ENCODE results near the gene TANC2.

Gene TANC2

GRCh38 chr17:63001689-63002394 is 35.8 kb downstream of the TANC2 start:
- no peak for DNase-seq (ENCODE audit: low spot score)

DNA sequence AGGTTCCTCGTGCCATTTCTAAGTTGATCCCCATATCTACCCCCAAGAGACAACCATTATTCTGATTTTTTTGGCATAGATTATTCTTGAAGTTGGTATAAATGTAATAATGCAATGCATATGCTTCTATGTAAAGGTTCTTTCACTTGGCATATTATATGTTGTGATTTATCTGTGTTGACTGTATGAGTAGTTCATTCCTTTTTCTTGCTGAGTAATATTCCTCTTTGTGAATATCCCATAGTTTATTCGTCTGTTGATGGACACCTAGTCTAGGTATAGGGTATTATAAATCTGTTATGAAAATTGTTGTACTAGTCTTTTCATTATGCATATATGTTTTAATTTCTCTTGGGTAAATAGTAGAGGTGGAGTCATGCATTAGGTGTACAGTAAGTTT is 36.6 kb downstream of the TANC2 start:
- no peak for DNase-seq (ENCODE audit: low spot score)

DNA sequence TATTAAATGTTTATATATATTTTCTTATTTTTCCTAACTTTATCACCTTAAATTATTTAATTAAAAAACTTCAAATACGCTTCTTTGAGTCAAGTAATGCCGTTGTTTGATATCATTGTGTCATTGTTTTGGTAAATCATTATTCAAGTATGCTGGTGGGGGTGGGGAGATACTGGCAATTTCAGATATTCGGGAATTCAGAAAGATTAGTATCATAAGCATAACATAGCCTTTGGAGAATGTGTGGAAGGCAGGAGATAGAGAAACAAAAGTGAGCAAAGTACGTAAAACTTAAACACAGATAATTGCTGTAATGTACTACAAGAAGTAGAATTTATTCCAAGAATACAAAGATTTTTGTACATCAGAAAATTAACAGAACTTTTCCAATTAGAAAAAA is 49.8 kb downstream of the TANC2 start:
- no peak for DNase-seq (ENCODE audit: low spot score)

Measured in SW480 (cell line).